ENCODE measurements around the gene AMH. TPM values are rescaled to one million over a fixed set of nuclear protein-coding genes. Genes with fewer than 3 reads are reported as not detected.

AMH gene
- total RNA-seq, 1 donor from 2014 or later: 0.82 TPM

- DNase-seq (ENCODE audit: low spot score in 2 of 2) (no peak), FAIRE-seq (no peak)
These were observed 29.4 kb upstream of the AMH start for GRCh38 chr19:2219726-2220125.

GRCh38 chr19:2221250-2221831 lies 27.8 kb upstream of the AMH start:
- DNase-seq (ENCODE audit: low spot score in 2 of 2) (no peak), FAIRE-seq (no peak)

GRCh38 chr19:2221918-2222317 lies 27.2 kb upstream of the AMH start:
- FAIRE-seq: no peak
- DNase-seq (ENCODE audit: low spot score in 2 of 2): no peak

- no peak for FAIRE-seq
- no peak for DNase-seq (ENCODE audit: low spot score in 2 of 2)
These were observed 25.7 kb upstream of the AMH start for GRCh38 chr19:2223391-2223790.

- DNase-seq (ENCODE audit: low spot score in 2 of 2) (no peak), FAIRE-seq (no peak)
These were observed 25.2 kb upstream of the AMH start for GRCh38 chr19:2223959-2224358.

- DNase-seq (ENCODE audit: low spot score in 2 of 2) (no peak), FAIRE-seq (no peak)
These were observed 24.3 kb upstream of the AMH start for GRCh38 chr19:2224754-2225349.

- DNase-seq (ENCODE audit: low spot score in 2 of 2) (no peak), FAIRE-seq (no peak)
These were observed 23.6 kb upstream of the AMH start for GRCh38 chr19:2225415-2226050.

- FAIRE-seq (no peak), DNase-seq (ENCODE audit: low spot score in 2 of 2) (no peak)
These were observed 22.9 kb upstream of the AMH start for GRCh38 chr19:2226051-2226839.

GRCh38 chr19:2226840-2227360 lies 22.2 kb upstream of the AMH start:
- no peak for DNase-seq (ENCODE audit: low spot score in 2 of 2)
- no peak for FAIRE-seq

- DNase-seq (ENCODE audit: low spot score in 2 of 2): peak in 1 of 2 donors; percentile 65
- no peak for FAIRE-seq
These were observed 21.5 kb upstream of the AMH start for GRCh38 chr19:2227415-2228156.

GRCh38 chr19:2228157-2229030 lies 20.7 kb upstream of the AMH start:
- no peak for DNase-seq (ENCODE audit: low spot score in 2 of 2)
- no peak for FAIRE-seq

- FAIRE-seq (no peak), DNase-seq (ENCODE audit: low spot score in 2 of 2) (no peak)
These were observed 19.8 kb upstream of the AMH start for GRCh38 chr19:2229103-2230032.

GRCh38 chr19:2230033-2230531 lies 19.0 kb upstream of the AMH start:
- no peak for DNase-seq (ENCODE audit: low spot score in 2 of 2)
- FAIRE-seq: no peak

GRCh38 chr19:2230807-2231533 lies 18.2 kb upstream of the AMH start:
- no peak for FAIRE-seq

GRCh38 chr19:2231621-2232221 lies 17.4 kb upstream of the AMH start:
- FAIRE-seq (no peak), DNase-seq (ENCODE audit: low spot score in 2 of 2) (no peak)

More at GRCh38 chr19:2230807-2231533, 18.2 kb upstream of the AMH start:
- no peak for DNase-seq (ENCODE audit: low spot score in 2 of 2)

GRCh38 chr19:2232286-2233151 lies 16.6 kb upstream of the AMH start:
- DNase-seq (ENCODE audit: low spot score in 2 of 2) (no peak), FAIRE-seq (no peak)
